Measurements from ENCODE around the gene SHISAL2B.

- TF ChIP-seq POLR2A (IDR thresholded peaks at IDR 0.05; ENCODE audit: low read depth, low read length) = no peak
- TF ChIP-seq CTCF (IDR thresholded peaks at IDR 0.05; ENCODE audit: extremely low read depth in 1 of 2, insufficient read depth in 1 of 2, low read depth in 1 of 2, low read length in 2 of 2) = no peak
- TF ChIP-seq JUN (IDR thresholded peaks at IDR 0.05; ENCODE audit: borderline replicate concordance, insufficient read depth, insufficient read length, low read depth) = no peak
These were observed 73.7 kb downstream of the SHISAL2B start for GRCh38 chr5:64763948-64764503.

Measured in endothelial cell of umbilical vein (primary cell).